ENCODE data around the gene HOXA4.

Gene HOXA4

DNA sequence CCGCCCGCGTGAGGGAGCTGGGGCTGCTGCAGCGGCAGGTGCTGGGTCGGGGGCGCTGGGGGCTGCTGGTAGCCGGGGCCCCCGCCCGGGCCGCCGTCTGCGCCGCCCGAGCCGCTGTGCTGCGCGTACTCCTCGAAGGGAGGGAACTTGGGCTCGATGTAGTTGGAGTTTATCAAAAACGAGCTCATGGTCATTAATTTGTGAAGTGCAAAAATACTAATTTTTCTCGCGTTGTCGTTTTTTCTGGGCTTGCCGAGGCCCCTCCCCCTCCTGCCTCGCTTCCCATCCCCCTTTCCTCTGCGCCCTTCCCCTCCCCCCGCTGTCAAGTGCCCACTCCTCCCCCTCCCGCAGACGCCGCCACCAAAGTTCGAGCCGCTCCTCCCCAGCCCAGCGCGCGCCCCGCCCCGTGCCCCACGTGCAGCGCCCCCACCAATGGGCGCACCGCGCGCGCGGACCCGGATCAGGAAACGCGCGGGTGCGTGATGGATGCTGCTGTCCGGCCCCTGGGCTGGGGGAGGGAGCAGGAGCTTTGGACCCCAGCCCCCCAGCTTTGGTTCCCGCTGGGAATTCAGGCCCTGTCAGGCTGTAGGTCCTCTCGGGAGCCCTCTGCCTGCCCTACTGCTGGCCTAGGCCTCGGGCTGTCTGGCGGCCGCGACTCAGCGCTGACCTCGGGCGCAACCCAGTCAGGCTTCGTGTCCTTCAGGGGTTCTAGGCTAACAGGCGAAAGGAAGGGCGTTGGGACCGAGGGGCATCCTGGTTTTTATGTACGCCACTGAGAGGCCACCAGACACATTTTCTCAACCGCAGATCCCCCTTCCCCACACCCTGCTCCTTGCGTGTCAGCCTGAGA lies at the start of gene HOXA4:
HOXA4 (minus strand) TSS at position 218 of the 850 bp plus-strand sequence; CDS start at position 194, 24 bp downstream.
- DNase-seq (ENCODE audit: low read depth): peak; percentile 43

DNA sequence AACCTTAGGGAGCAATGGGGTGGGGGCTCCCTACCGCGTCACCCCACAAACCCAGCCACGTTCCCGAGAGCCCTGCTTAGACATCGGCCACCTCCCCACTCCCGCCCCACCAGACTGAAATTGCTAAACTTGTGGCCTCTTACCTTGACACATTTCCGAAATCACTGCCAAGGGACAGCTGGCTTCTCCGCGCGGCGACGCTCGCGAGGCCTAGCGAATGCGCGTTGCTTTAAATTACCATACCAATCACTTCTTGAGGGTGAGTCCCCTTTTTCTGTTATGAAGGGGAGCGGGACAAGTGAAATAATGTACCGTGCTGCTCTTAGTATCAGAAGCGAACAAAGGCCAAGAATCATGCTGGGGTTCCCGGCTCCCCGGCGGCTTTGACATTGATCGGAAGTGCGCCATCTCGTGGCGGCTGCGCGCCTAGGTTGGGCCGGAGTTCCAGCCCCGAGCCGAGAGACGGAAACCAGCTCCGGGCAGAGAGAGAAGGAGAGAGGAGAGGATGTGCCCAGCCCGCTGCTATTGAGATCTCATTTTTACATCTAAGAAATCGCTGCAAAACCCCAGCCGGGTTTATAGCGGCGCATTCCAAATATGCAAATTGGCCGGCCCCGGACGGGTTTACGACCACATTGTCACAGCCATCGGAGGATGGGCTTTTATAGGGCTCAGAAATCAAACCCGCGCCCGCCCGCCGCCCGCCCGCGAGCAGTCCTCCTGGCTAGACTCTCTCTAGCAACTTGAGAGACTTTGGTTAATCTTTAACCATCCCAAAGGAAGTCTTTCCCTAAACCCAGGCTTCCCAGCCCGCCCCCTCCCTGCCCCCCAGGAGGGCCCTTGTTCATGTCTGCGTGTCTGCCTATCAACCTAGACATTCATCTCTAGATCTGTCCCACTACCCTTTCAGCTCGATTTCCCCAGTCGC lies 49.2 kb upstream of the HOXA4 start:
- peak; percentile 48 for DNase-seq (ENCODE audit: low read depth)

DNA sequence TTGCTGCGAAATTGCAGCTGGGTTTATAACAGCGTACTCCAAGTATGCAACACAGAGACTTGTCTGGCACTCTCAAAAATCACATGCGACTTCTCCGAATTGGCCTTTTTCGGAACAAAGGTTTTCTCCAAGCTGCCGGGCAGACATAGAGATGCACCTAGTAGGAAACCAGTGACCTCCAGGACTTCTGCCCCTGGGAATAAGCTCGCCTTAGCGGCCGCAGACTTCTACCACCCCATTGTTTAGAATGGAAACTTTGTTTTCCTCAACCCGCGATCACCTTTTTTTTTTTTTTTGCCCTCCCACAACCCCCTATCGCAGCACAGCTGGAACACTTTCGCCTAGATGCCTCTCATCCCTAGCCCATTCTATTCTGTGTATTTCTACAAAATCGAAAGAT lies 48.5 kb upstream of the HOXA4 start:
- no peak for DNase-seq (ENCODE audit: low read depth)

DNA sequence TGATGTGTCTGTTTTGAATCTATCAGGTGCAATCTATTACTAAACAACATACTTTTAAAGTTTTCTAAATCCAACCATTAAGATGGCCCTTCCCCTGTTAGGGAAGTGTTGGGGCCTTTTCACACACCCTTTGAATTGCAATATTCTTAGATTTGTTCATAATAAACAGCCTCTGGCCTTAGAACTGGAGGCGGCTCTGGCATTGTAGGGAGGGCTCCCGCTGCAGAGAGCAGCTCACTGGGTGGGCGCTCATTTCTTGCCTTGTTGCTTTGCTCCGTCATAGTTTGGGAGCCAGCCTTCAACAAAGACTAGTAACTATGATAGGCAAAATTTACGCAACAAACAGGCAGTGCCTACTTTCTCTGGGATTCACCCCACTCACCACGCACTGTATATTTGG lies 47.8 kb upstream of the HOXA4 start:
- no peak for DNase-seq (ENCODE audit: low read depth)

DNA sequence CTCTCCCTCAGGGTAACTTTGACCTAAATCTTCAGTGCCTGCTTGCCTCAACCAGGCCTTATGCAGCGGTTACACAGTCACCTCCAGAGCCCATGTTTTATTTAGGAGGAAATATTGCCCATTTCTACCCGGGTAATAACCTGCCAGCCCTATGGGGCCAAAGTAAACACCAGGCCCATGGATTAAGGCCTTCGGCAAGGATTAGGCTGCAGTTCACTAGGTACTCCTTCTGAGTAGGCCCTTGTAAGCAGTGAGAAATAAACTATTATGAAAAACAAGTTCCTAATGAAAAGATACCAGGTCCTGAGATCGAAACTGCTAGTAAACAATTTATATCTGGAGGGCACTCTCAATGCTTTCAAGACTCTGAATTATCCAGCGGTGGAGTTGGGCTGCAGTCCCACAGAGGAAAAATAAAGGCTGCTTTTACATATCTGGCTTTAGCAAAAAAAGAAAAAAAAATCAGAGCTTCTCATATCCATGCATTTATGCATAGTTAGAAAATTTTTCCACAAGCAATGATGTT lies 47.3 kb upstream of the HOXA4 start:
- DNase-seq (ENCODE audit: low read depth): no peak

DNA sequence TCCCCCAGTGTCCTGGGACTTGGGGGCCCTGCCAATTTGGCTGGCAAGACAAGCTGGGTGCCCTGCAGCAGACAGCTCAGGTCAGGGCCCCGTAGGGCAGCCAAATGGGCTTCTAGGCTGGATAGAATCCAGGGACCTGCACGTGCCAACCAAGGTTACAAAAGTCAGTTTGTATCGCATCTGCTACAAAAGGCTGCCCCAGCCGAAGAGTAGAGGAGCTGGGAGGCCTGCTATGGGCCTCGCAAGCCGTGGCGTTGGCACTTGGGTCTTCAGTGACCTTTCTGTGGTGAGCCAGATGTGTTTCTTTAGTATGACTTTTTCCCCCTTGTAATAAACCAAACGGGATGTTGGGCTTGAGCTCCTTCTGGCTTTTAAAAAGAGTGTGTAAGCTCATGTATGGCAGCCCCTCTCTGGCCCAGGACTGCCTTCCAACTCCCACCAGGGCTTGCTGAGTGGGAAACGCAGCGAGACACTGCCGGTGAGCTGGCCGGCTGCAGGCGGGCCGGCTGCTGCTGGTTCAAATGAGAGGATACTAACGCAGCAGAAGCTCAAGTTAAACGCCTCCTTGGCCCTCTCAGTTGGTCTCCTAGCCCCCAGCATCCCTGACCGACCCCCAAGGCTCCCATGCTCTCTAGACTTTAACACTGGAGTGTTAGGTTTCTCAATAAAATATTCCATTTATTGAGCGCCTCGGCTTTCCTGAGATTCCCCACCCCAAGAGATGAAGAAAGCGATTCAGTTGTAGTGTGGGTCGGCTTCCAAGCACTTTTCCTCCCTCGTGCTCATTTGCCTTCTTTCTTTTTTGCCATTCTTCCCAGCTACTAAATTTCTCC lies 46.6 kb upstream of the HOXA4 start:
- DNase-seq (ENCODE audit: low read depth): no peak

DNA sequence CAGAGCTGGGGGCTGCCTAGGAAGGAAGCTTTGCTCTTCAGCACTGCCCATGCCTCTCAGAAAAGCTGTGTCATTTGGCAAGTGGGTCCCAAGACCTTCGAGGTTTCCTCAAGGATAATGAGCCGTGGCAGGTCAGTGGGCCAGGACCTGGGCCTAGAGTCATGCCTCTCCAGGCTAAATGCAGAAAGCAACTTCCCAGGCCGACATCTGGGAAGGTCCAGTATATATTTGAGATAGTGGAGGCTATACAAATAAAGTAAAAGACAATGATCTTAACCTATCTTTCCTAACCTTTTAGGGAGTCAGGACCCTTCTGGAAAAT lies 45.9 kb upstream of the HOXA4 start:
- DNase-seq (ENCODE audit: low read depth): no peak

DNA sequence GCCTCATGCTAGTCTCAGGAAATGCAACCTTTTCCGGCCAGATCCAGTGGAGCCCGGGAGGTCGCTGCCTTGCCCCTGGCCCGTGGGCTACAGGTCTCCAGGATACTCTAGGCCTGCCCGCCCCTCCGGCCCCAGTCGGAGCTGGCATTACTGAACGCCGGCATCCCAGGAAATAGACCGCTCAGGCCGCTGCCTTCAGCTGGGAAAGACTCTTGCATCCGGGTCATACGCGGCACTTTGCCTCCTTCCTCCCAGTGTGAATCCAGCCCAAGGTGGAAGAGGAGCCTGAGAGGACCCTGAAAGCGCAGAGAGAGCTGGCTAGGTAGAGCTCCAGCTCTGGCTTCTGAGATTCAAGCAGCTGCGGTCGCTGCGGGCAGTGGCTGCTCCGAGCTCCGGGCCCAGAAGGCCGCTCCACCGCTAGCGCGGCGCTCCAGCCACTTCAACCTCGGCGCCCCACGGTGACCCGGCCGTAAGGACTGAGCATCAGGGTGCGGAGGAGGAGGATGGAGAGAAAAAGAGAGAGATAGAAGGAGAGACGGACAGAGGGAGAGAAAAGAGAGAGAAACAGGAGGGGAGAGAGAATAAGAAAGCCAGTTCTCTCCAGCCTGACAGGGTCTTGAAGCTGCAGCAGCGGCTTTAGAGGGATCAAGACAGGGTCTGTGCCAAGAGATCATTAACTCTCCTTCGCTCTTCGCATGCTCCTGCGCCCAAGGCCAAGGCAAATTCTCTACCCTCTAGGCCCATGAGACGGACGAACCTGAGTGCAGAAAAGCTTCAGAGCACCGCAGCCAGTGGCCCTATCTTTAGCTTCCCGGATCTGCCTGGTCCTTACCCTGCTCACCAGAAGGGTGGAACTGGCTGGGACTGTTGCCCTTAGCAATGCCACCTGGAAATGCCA lies 45.3 kb upstream of the HOXA4 start:
- no peak for DNase-seq (ENCODE audit: low read depth)

DNA sequence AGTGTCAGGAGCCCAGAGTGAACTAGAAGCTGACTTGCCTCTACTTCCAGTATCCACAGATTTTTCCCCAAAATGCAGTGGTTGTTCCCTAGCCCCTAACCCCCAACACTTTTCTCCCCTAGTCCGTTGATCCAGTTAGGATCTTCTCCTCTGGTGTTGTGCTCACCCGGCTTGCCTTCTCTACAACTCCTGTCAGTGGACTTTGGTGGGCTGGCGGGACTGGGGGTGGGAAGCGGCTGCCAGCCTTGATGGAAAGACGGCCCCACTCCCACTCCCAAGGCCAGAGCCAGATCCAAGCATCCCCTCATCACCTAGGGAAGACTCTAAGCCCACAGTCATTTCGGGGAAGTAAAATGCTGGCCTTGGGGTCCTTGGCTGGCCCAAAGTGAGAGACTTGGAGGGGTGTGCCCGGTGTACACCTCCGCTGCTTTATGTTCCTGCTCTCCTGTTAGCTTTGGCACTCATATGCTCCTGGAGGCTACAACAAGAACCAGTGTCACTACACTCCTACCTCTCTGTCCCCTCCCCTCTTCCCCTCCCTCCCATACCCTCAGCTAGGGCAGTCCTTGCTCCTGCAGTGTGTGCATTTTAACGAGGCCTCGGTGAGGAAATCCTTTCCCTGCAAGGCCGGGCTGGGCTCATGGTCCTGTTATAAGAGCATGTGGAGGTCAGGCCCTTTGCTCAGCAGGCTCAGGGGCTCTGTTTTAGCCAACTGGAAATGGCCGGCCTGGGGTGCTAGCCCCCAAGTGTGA lies 44.5 kb upstream of the HOXA4 start:
- no peak for DNase-seq (ENCODE audit: low read depth)

DNA sequence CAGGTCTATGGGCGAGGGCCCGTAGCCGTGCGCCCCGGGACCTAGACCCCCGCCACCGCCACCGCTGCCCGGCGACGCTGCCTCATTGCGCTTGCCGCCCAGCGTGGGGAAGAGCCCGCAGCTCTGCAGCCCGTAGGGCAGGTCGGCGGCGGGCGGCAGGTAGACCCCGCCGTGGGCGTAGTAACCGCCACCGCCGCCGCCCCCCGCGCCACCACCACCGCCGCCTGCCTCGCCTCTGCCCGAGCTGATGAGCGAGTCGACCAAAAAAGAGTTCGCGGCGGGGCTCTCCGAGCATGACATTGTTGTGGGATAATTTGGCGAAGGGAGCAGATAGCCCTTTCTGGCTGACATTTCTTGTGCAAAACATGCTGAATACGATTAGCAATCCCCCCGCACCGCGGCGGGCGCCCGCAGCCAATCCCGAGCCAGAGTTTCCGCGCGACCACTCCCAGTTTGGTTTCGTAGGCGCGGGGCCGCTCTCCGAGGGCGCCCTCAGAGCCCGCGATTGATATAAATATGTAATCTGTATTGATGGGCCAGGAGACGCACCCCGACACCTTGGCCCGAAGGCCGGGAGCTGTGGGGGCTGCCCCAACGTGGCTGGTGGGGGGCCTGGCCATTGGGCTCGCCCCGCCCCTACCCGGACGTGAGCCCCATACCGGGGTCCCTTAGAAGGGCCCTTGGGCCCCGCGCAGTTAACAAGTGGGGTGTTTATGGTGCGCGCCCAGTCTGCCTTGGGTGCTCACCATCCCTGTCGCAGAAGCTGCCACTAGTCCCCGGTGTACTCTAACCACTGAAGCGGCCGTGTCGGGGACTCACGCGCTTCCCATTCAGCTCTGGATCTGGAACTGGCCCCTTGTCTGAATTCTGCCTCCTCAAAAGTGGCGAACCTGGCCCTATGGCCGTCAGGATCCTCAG lies 43.7 kb upstream of the HOXA4 start, which contains the start of gene HOXA10:
HOXA10 (minus strand) TSS at position 365 of the 918 bp plus-strand sequence; CDS start at position 351, 14 bp downstream.
- DNase-seq (ENCODE audit: low read depth): no peak

DNA sequence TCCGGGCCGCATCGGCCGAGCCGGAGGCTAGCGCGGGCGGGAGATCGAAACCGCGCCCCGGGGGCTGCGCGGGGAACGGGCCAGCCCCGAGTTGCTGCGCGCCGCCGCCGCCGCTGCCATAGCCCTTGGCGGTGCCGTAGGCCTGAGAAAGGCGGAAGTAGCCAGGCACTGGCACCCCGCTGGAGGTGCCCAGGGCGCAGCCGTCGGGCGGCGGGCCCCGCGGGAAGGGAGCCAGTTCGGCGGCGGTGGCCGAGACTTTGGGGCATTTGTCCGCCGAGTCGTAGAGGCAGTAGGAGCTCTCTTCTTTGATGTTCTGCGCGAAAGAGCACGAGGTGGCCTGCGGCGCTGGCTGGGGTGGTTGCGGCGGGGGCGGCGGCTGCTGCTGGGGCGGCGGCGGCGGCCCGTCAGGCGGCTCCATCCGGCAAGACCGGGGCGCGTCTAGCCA lies 43.0 kb upstream of the HOXA4 start:
- DNase-seq (ENCODE audit: low read depth): no peak

DNA sequence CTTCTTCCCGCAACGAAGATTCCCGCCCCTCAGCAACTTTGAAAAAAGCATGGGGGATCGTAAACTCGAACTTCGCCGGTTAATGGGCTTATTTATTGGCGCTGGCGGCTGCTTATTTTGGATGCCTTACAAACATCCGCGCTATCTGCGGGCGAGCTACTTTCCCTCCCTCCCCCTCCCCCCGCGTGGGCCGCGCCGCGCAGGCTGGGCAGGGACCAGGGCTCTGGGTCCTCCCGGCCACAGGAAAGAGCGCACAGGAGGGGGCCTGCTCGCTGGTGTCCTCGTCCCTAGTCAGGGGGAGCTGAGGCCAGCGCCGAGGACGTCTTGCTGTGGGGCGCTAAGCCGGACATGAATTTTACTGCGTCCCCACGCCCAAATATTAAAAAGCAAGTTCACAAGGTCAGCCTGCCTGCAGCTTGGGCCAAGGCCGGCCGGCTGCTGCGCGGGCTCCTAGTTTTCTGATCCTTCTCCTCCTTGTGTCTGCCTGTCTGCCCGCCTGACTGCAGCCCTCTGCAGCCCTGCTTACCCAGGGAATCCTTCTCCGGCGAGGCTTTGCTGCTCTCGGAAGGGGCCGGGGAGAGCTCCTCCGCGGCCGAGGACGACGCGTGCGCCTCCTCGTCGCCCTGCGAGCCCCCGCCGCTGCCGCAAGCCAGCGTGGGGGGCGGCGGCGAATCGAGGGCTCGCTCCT lies 42.4 kb upstream of the HOXA4 start:
- no peak for DNase-seq (ENCODE audit: low read depth)

DNA sequence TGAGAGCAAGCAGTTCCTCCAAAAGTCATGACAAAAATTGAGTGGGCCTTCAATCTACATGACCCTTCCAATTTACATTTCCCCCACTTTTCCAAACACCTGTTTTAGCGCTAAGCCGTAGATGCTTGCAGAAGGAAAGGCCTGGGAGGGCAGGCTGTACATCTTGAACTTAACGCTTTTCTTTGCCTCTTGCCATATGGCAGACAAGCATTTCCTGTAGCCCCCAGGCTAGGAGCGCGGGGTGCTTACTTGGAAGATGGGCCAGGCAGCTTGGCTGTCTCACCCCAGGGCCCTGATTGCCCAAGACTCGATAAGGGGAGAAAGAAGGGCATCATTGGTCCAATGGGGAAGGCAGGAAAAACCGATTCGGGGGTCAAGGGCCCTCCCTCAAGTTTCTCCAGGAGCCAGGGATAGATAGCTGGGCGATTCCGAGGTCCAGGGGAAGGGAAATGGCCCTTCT lies 41.8 kb upstream of the HOXA4 start:
- DNase-seq (ENCODE audit: low read depth): no peak

DNA sequence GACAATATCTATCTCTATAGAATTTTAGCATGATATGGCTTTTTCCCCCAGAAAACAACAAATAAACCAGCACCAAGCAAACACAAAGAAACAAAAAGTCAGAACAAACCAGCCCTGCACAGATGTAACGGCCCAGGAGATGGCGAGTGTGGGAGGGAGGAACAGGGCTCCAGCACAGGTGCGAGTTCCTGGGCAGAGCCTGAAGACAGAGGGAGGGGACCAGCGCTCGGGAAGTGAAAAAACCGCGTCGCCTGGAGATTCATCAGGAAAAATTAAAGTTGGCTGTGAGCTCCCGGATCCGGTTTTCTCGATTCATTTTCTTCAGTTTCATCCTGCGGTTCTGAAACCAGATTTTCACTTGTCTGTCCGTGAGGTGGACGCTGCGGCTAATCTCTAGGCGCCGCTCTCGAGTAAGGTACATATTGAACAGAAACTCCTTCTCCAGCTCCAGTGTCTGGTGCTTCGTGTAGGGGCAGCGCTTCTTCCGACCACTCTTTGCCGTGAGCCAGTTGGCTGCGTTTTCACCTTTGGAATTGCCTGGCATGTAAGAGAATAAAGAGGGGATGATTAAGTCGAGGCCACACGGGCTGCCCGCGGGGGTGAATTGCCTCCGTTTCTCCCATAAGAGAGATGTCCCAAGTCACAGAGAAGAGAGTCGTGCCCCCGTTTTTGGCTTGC lies 41.2 kb upstream of the HOXA4 start:
- DNase-seq (ENCODE audit: low read depth): no peak

DNA sequence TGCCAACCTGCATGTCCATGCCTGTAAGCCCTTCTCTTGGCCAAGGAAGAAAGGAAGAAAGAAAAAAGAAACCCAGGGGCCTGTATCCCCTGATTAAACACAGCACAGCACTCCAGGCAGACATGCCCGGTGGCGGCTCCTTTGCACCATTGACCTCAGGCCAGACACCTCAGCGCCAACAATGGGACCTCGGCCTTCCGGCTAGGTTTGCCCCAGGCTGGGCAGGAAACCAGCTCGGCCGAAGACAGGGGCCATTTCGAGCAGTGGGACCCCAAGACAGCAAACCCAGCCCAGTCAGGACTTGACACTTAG lies 40.7 kb upstream of the HOXA4 start:
- DNase-seq (ENCODE audit: low read depth): no peak

DNA sequence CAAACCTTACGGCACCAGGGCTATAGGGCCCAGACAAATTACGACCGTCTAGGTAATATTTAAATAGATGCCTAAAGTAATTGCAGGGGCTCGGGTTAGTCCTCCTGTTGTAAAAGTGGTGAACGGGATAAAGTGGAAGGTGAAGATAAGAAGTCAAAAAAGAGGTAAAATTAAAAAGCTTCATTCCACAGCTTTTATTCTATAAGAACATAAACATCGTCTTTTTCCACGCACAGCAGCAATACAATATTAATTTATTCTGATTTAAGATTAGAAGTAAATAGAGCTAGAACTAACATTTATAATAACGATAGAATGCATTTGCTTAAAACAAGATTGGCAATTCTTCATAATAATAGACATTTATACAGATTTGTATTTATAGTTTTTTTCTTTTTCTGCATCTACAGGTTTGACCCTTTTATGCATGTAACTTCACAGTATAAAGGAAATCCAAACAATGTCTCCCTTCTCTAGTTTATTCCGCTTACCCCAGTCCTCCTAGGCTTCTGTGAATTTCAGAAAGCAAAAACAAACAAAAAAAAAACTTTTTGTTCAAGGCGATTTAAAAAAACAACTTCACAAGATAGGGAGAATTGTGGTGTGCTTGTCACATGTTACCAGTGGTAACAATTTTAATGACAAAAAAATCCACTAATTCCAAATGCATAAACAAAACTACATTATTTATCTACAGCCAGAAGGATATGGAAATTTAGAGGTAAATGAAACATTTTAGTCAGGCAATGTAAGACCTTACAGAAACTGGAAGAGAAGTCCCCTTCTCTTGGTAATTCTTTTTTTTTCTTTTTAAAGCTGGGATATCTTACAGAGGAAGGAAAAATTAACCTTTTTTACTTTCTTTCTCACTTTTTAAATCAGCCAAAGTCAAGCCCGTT lies 40.1 kb upstream of the HOXA4 start:
- no peak for DNase-seq (ENCODE audit: low read depth)
